Skeletal muscle cell (primary cell): Measurements from ENCODE around the gene ENTPD5.

Experiments
- DNase-seq: peaks from one replicate; pipeline ENCODE4 v3.0.0-alpha.2; 2010; ENCODE audit warnings: low read depth
- H3K4me3 ChIP-seq: 2 replicates; pipeline ENCODE4 v1.5.1; 2011; ENCODE audit warnings: low read depth, mild to moderate bottlenecking, control low read depth, low read length, moderate library complexity

The ENTPD5 gene, protein sequence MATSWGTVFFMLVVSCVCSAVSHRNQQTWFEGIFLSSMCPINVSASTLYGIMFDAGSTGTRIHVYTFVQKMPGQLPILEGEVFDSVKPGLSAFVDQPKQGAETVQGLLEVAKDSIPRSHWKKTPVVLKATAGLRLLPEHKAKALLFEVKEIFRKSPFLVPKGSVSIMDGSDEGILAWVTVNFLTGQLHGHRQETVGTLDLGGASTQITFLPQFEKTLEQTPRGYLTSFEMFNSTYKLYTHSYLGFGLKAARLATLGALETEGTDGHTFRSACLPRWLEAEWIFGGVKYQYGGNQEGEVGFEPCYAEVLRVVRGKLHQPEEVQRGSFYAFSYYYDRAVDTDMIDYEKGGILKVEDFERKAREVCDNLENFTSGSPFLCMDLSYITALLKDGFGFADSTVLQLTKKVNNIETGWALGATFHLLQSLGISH

DNA sequence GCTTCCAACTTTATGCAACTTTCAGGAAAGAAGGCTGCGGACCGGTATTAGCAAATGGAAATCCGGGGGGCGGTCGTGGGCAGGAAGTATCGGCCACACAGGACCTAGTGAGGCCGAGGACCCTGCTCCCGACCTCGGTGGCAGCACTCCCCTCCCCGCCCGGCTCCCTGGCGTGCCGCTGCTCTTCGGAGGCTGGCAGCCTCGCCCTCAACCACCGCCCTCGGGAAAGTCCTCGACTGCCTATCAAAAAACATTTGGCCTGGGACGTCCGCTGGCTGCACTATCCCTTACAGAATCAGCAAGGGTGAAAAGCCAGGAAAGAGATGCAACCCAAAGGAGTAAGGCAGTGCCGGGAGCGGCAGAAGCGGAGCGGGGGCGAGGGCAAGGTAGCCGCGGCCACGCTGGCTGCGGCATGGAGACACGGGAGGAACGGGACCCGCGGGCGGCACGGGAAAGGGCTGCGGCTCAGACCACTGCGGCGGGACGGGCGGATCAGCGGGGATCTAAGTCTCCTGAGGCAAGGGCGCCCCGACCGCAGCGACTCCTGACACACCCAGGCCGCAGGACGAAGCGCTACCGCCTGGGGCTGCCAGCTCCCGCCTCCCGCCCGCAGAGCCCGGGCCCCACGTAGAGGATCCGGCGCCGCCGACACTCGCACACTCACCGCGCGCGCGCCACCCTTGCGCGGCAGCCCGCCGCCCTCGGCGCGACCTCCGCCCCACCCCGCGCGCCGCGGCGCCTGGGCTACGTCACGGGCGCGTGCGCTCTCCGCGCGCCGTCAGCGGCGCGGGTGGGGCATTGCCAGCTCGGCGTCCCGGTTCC is at the start of gene ENTPD5, which contains the start of gene BBOF1:
Gene ENTPD5, minus strand, starts transcription at position 703 of the 822 bp plus-strand sequence. CDS start 31,186 bp downstream, outside the sequence.
Gene BBOF1, plus strand, starts transcription at position 764 of the 822 bp plus-strand sequence. CDS start 130 bp downstream, outside the sequence.
- peak; percentile 58 for DNase-seq
- H3K4me3 ChIP-seq: peak within 1 kb of the TSS; percentile 81

DNA sequence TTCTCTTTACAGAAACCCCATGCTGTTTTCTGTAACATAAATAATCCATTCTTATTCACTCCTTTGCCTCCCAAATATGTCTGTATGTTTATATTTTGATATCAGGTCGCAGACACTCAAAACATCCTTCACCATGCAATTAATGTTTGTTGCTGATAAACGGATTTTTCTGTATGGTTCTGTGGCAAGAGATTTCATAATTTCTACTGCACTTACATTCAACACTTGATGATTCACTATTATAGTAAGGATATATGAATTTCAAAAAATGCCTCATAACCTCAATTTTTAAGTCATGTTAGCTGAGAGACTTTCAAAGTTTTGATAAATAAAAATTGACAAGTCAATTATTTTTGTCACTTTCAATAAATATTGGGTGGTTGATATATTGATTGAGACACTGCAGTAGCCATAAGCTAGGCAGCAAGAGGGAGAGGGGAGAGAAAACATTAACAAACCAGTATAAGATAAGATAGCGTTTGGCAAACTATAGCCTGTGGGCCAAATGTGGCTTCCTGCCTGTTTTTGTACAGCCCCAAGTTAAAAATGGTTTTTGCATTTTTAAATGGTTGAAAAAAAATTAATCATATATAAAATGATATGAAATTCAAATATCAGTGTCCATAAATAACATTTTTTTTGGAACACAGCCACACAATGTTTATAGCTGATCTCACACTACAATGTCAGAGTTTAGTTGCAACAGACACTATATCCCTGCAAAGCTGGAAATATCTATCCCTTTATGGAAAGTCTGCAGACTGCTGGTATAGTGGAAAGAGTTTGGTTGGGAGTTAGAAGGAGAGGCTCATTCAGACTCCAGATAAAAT is 46.9 kb upstream of the ENTPD5 start:
- H3K4me3 ChIP-seq: no peak overlapping the region
- DNase-seq: no peak

DNA sequence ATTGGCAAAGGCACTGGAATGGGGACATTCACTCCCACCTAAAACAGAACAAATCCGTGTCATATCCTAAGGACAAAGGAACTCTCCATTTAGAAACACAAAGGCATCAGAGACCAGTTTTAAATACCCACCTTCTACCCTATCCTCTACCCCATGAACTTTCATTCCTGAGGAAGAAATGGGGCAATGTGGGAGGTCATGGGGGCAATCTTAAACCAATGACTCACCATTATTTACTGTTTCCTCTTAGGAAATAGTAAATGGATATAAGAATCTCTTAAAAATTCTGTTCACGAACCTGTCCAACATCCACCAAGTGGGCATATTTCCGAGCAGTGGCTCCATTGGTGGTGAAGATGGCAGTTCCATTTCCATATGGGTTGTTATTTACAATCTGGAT is 45.8 kb upstream of the ENTPD5 start:
- no peak overlapping the region for H3K4me3 ChIP-seq
- no peak for DNase-seq

DNA sequence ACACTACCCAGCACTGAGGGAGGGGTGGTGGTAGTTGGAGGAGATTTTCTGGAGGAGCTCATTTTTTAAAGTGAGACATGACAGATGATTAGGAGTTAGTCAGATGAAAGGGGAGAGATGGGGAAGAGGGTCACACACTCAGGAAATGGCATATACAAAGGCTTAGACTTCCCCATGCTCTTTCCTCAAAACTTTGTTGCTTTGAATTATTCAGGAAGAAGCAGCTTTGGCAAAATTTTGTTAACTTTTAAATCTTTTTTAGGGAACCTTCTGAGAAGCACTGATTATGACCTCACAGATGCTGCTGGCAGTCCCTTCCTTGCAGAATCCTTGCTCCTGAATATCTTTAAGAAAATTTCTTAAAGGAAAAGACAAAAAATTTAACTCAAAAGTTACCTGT is 45.3 kb upstream of the ENTPD5 start:
- no peak for DNase-seq
- no peak overlapping the region for H3K4me3 ChIP-seq

DNA sequence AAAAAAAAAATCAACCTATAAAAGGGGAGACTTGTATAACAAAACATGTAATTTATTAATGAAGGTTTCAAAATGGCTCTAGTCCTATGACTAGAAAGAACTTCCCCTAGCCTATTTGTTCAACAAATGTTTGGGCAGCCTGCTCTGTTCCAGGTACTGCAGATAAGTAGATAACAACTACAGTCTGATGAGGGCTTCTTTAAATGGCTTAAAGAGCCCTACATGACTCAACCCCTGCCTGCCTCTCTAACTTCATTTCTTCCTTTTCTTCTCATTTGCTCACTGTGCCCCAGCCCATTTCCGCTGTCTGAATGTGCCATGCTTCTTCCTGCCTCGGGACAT is 43.7 kb upstream of the ENTPD5 start:
- no peak overlapping the region for H3K4me3 ChIP-seq
- no peak for DNase-seq

DNA sequence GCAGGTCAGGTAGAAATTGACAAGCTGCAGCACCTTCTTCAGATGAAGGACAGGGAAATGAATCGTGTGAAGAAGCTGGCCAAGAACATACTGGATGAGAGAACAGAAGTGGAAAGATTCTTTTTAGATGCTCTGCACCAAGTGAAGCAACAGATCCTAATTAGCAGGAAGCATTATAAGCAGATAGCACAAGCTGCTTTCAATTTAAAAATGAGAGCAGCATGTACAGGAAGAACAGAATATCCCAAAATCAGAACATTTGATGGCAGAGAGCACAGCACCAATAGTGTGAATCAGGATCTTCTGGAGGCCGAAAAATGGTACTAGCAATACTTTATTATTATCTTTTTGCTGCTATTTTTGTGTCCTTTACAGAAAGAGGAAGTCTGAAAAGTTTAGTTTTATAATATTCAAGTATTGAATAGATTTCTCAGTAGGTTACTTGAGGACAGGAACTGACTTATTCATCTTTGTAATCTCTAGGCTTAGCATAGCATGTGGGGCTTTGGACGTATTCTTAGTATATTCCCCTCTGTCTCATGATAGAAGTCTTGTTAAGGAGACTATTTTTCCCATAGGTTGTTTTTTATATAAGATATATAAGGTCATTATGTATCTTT is 30.9 kb upstream of the ENTPD5 start:
- H3K4me3 ChIP-seq: no peak overlapping the region
- no peak for DNase-seq

DNA sequence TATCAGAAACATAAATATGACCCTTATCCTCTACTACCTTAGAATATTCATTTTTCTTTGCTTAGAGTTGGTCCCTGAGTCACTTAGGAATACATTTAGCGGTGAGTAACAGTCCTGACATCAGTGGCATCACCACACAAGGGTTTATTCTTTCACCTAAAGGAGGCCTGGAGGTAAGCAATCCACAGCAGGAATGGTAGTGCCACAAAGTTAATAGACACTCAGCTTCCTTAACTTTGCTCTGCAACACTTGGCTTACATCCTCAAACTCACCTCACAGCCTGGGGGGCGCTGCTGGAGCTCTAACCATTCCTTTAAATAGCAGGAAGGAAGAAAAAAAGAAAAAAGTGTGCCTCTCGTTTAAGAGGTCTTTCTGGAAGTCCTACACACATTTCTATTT is 29.2 kb upstream of the ENTPD5 start:
- no peak for DNase-seq
- H3K4me3 ChIP-seq: no peak overlapping the region

DNA sequence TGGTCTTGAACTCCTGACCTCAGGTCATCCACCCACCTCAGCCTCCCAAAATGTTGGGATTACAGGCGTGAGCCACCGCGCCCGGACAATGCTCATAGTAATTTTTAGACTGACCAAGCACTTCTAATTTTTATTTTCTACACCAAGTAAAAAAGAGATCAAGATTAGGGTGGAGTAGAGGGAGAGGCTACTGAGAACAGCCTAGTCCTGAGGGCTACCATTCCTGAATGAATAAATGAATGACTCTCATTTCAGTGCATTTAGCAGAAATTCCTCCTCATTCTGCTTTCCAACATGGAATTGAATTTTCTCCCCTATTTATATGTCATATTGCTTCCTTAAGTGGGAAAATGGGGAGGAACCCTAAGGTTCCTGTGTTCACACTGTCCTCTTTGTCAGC is 26.4 kb upstream of the ENTPD5 start:
- no peak for DNase-seq
- no peak overlapping the region for H3K4me3 ChIP-seq

DNA sequence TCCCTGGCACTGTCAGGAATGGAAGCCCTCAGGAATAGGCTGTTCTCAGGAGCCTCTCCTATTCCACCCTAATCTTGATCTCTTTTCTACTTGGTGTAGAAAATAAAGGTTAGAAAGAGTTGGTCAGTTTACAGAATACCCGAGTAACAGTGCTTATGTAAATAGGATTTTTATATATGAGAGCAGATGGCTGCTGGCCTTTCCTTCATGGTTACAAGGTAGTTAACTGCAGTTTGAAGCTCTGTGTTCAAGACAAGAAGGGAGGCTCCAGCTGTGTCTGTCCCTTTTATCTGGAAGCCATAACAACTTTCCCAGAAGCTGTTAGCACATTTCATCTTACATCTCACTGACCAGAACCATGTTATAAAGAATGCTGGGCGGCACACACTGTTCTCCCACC is 23.2 kb upstream of the ENTPD5 start:
- DNase-seq: no peak

DNA sequence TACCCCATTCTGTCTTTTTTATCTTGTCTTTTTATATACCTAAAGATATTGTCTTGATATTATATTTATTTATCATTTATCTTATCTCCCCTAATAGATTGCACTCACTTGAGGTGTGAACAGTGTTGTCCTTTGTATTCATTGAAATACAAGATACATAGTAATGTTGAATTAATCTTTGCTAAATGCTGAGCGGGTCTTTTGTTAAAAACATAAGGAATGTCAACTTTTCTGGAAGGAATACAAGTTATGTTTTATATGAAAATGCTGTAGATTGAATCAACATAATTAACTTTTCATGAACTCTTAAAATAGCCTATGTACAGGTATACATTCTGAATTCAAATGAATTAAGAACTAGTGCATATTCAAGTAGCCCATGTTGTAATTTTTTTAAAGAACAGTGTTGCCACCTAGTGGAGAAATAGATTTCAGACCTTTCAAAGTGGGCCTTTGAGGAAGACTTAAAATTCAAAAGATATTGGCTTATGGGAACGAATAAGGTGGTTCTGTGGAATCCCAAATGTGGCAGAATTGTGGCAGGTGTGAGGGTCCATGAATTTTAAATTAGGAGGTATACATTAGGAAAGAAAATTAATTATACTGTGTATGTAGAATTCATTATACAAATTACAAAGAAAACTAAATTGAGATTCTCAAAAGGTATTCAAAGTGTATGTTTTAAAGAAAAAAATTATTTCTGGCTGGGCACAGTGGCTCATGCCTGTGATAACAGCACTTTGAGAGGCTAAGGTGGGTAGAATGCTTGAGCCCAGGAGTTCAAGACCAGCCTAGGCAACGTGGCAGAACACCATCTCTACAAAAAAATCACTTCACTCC is 19.2 kb upstream of the ENTPD5 start:
- no peak overlapping the region for H3K4me3 ChIP-seq
- no peak for DNase-seq

More for the DNA sequence above, 23.2 kb upstream of the ENTPD5 start:
- no peak overlapping the region for H3K4me3 ChIP-seq

DNA sequence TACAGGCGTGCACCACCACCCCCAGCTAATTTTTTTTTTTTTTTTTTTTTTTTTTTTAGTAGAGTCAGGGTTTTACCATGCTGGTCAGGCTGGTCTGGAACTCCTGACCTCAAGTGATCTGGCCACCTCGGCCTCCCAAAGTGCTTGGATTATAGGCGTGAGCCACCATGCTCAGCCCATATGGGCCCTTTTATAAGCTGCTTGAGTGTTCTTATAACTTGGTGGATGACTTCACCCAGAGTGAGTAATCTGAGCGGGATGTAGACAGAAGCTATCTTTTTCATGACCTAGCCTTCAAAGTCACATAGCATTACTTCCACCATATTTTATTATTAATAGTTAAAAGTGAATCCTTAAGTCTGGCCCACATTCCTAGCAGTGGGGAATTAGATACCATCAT is 16.5 kb upstream of the ENTPD5 start:
- H3K4me3 ChIP-seq: no peak overlapping the region
- DNase-seq: peak; percentile 4

DNA sequence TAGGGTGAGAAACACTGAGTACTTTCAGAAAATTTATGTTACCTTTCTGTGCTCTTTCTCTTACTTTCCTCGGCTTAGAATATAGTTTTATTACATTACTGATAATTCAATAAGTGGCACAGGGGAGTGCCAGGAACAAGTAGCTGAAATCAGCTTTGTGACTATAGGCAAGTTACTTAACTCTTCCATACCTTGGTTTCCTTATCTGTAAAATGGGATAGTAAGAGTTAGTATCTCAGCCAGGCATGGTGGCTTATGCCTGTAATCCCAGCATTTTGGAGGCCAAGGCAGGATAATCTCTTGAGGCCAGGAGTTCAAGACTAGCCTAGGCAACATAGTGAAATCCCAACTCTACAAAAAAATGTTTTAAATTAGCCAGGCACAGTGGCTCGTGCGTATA is 15.5 kb upstream of the ENTPD5 start:
- DNase-seq: no peak
- no peak overlapping the region for H3K4me3 ChIP-seq

DNA sequence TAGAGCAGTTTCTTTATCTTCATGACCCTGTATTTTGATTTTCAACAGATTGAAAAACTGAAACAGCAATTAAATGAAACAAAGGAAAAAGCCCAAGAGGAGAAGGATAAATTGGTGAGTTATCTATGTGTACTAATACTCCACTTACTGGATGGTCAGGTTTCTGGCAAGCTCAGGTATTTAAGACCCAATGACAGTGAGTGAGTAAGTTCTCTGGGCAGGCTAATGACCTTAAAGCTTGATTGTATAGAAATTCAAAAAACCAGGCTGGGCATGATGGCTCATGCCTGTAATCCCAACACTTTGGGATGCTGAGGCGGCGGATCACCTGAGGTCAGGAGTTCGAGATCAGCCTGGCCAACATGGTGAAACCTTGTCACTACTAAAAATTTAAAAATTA is 10.0 kb upstream of the ENTPD5 start:
- DNase-seq: no peak
- no peak overlapping the region for H3K4me3 ChIP-seq

DNA sequence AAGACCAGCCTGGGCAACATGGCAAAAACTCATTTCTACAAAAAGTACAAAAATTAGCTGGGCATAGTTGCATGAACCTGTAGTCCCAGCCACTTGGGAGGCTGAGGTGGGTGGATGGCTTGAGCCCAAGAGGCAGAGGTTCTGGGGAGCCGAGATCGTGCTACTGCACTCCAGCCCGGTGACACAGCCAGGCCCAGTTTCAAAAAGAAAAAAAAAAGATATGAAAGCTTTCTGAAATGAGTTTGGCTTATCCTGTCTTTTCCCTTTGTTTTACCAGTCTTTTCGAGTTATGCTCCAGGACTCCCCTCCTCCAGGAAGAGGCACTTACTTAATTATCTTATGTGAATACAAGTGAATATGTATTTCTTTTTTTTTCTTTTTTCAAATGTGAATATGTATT is 3.3 kb upstream of the ENTPD5 start:
- DNase-seq: no peak
- no peak overlapping the region for H3K4me3 ChIP-seq

DNA sequence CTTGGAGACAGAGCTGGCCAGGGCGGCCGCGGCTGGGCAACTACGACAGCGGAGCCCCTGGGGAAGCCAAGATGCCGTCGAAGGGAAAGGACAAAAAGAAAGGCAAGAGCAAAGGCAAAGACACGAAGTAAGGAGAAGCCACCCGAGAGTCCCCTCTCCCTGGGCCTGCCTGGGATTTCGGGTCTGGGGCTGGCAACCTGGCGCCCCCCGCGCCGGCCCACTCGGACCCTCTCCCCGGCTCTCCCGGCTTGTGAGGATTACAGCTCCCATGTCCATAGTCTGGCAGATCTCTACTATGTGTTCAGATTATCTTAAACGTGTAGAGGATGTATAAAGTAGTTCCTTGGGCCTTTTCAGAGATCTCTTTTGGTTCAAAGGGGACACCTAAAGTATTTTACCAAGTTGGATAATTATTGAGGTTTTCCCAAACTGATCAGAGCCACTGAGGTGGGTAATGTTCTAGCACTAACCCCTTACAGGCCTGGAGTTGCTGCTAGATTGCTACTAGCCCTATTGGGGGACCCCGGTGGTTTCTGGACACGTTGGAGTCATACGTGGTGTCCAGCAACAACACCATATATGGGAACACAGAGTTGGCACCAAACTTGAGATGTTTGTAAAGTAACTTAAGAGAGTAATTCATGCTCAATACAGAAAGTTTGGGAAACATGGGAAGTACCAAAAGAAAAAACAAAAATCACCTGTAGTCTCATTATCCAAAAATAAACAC is 485 bp upstream of the ENTPD5 start:
- peak overlapping the region; percentile 81 for H3K4me3 ChIP-seq
- DNase-seq: peak; percentile 39

DNA sequence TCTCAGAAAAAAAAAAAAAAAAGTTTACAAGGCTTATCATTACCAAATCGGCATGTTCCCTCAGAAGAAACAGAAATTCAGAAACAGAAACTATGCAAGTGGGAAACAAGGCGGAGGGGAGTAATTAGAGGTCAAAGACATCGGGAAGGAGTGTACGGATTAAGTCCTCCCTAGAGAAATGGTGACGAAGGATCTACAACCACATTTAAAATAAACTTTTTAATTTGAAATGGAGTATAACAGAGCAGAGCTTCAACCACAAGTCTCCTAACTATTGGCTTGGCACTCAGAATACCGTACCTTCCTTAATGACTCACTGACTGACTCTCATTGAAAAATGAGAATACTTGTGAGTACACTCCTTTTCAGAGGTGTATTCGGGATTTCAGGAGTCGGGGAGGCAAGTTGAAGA is 908 bp downstream of the ENTPD5 start:
- H3K4me3 ChIP-seq: peak overlapping the region; percentile 81
- peak; percentile 25 for DNase-seq

DNA sequence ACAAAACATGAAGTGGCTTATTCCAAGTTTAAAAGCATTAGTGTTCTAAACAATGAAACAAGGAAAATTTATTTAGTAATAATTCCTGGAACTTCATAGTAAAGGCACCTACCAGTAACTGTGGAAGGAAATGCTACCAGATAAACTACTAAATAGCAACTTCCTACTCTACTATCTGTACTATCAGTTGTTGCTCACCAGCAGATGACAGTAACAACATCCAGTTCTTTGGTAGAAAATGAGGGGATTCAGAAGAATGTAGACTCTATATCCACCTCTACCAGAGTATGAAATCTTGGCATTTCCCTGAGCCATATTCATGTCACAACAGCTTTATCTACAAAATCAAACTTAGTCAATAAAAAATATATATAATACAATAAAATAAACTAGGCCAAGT is 3.1 kb downstream of the ENTPD5 start:
- no peak for DNase-seq
- no peak overlapping the region for H3K4me3 ChIP-seq

DNA sequence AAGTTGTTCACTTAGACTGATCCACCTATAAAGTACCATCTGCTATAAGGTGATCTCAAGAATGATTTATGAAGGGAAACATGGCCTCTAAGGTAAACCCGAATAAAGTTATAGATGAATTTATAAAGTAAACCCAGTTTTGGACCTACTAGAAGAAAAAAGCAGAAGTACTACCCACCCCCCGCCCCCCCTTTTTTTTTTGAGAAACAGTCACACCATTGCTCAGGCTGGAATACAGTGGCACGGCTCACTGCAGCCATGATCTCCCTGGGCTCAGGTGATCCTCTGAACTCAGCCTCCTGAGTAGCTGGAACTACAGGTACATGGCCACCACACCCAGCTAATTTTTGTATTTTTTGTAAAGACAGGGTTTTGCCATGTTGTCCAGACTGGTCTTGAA is 3.9 kb downstream of the ENTPD5 start:
- H3K4me3 ChIP-seq: no peak overlapping the region
- no peak for DNase-seq
